ENCODE measurements around the gene ADGRE2. TPM values are rescaled to one million over a fixed set of nuclear protein-coding genes. Genes with fewer than 3 reads are reported as not detected.
A peak's percentile ranks its signal among the peaks of the same experiment; 100 is the strongest.
"Not testable (repeated sequence)": the region's sequence is repeated elsewhere in the genome, so short reads cannot be mapped to it uniquely, and the experiment has no call there.

ADGRE2 gene
- total RNA-seq: 10 to 100 TPM in 1 of 4 donors, 1 to 10 TPM in 2, not detected in 1; 1.2 to 16.5 (median 1.9) TPM

GRCh38 chr19:14778110-14778845 is at the start of gene ADGRE2:
TSS of gene ADGRE2 (minus strand) at chr19:14778560. CDS start at chr19:14776756, 1,804 bp downstream.
- not testable (repeated sequence) for H3K4me1 ChIP-seq, H3K9me3 ChIP-seq, H3K27ac ChIP-seq, H3K4me3 ChIP-seq, H3K36me3 ChIP-seq, H3K27me3 ChIP-seq
- DNase-seq: peak in 1 of 3 donors; percentile 23

- H3K27me3 ChIP-seq: no peaks in the 10 kb centered on the region
- TF ChIP-seq CTCF (IDR thresholded peaks at IDR 0.05): no peak
- no peak for TF ChIP-seq POLR2A (IDR thresholded peaks at IDR 0.05)
- H3K4me3 ChIP-seq: no peak overlapping the region
- no peaks in the 10 kb centered on the region for H3K9me3 ChIP-seq
- no peak for DNase-seq
- no peaks in the 10 kb centered on the region for H3K36me3 ChIP-seq
- no peaks in the 10 kb centered on the region for H3K4me1 ChIP-seq
- no peak overlapping the region for H3K27ac ChIP-seq
Observed at GRCh38 chr19:14826006-14826405, 47.6 kb upstream of the ADGRE2 start.

- Histone ChIP-seq H3K9me3 (no peaks in the 10 kb centered on the region), H3K4me1 (no peaks in the 10 kb centered on the region), H3K4me3 (no peak overlapping the region), H3K27me3 (no peaks in the 10 kb centered on the region), H3K36me3 (no peaks in the 10 kb centered on the region), H3K27ac (no peak overlapping the region)
- DNase-seq: no peak
- TF ChIP-seq CTCF (IDR thresholded peaks at IDR 0.05) (no peak), POLR2A (IDR thresholded peaks at IDR 0.05) (no peak)
Observed at GRCh38 chr19:14821937-14822336, 43.6 kb upstream of the ADGRE2 start.

GRCh38 chr19:14818588-14818987 is 40.2 kb upstream of the ADGRE2 start:
- TF ChIP-seq POLR2A (IDR thresholded peaks at IDR 0.05) (no peak), CTCF (IDR thresholded peaks at IDR 0.05) (no peak)
- Histone ChIP-seq H3K27me3 (no peaks in the 10 kb centered on the region), H3K9me3 (no peaks in the 10 kb centered on the region), H3K4me1 (no peaks in the 10 kb centered on the region), H3K4me3 (no peak overlapping the region), H3K27ac (no peak overlapping the region), H3K36me3 (no peaks in the 10 kb centered on the region)
- DNase-seq: no peak

GRCh38 chr19:14817052-14817451 is 38.7 kb upstream of the ADGRE2 start:
- H3K36me3 ChIP-seq: no peaks in the 10 kb centered on the region
- H3K27me3 ChIP-seq: no peaks in the 10 kb centered on the region
- no peaks in the 10 kb centered on the region for H3K4me1 ChIP-seq
- TF ChIP-seq CTCF (IDR thresholded peaks at IDR 0.05): no peak
- TF ChIP-seq POLR2A (IDR thresholded peaks at IDR 0.05): no peak
- no peak overlapping the region for H3K4me3 ChIP-seq
- no peak overlapping the region for H3K27ac ChIP-seq
- no peaks in the 10 kb centered on the region for H3K9me3 ChIP-seq
- DNase-seq: no peak

- H3K27me3 ChIP-seq: no peaks in the 10 kb centered on the region
- no peaks in the 10 kb centered on the region for H3K36me3 ChIP-seq
- no peak overlapping the region for H3K27ac ChIP-seq
- TF ChIP-seq POLR2A (IDR thresholded peaks at IDR 0.05): no peak
- no peak for TF ChIP-seq CTCF (IDR thresholded peaks at IDR 0.05)
- H3K9me3 ChIP-seq: no peaks in the 10 kb centered on the region
- no peak overlapping the region for H3K4me3 ChIP-seq
- no peaks in the 10 kb centered on the region for H3K4me1 ChIP-seq
- no peak for DNase-seq
Observed at GRCh38 chr19:14814982-14815652, 36.8 kb upstream of the ADGRE2 start.

All from Peyer's patch (tissue), 4 donors.